Measurements from ENCODE around the gene TAF3.

TAF3 gene

DNA sequence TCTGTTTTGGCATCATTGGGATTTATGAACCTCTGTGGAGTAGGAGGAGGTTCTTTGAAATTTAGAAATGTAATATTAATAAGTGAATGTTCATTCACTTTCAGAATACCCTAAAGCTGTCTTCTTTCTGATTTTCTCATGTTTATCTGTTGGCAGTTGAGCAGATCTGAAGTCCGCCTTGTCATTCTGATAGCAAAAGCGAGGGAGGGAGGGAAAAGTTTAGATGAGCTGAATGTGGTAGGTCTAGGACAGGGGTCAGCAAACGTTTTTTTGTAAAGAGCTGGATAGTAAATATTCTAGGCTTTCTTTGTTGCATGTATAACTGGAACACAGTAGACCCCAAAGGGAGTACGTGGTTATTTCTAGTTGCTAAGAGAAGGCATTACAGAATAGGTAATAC, 141.8 kb downstream of the TAF3 start:
- Histone ChIP-seq H3K27ac (no peak overlapping the region), H3K4me3 (no peak overlapping the region)
- TF ChIP-seq, protein P1, sequence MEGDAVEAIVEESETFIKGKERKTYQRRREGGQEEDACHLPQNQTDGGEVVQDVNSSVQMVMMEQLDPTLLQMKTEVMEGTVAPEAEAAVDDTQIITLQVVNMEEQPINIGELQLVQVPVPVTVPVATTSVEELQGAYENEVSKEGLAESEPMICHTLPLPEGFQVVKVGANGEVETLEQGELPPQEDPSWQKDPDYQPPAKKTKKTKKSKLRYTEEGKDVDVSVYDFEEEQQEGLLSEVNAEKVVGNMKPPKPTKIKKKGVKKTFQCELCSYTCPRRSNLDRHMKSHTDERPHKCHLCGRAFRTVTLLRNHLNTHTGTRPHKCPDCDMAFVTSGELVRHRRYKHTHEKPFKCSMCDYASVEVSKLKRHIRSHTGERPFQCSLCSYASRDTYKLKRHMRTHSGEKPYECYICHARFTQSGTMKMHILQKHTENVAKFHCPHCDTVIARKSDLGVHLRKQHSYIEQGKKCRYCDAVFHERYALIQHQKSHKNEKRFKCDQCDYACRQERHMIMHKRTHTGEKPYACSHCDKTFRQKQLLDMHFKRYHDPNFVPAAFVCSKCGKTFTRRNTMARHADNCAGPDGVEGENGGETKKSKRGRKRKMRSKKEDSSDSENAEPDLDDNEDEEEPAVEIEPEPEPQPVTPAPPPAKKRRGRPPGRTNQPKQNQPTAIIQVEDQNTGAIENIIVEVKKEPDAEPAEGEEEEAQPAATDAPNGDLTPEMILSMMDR (IDR thresholded peaks at IDR 0.05) = no peak
- no peak for DNase-seq (ENCODE audit: low spot score)

DNA sequence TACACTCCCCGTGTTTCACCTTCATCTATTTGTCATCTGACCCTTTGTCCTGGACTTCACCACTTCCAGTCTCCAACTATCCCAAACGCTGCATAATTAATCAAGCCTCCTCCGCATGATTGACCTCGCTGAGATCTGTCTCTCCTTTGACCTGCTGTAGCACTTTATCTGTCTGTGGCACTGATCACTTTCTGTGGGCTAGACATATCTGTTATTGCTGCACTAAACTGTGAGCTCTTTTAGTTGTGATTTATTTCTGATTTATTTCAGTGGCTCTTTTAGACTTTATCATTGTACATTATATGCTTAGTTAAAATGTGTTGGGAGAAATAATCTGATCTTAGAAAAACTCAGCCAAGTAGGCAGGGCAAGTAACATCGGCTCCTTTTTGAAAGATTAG, 144.3 kb downstream of the TAF3 start:
- TF ChIP-seq, protein P1 (IDR thresholded peaks at IDR 0.05) = no peak
- Histone ChIP-seq H3K27ac (no peak overlapping the region), H3K4me3 (no peak overlapping the region)
- DNase-seq (ENCODE audit: low spot score) = no peak

DNA sequence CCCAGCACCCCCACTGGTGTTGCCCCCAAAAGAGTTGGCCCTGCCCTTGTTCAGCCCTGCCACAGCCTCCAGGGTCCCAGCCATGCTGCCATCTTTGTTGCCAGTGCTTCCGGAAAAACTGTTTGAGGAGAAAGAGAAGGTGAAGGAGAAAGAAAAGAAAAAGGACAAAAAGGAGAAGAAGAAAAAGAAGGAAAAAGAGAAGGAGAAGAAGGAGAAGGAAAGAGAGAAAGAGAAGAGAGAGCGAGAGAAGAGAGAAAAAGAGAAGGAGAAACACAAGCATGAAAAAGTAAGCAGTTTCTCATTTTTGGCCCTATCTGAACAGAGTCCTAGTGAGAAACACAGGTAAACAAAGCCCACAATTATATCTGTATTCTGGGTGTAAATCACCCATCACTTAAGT, 147.2 kb downstream of the TAF3 start:
- no peak for DNase-seq (ENCODE audit: low spot score)
- Histone ChIP-seq H3K27ac (no peak overlapping the region), H3K4me3 (no peak overlapping the region)
- TF ChIP-seq, protein P1 (IDR thresholded peaks at IDR 0.05) = no peak

DNA sequence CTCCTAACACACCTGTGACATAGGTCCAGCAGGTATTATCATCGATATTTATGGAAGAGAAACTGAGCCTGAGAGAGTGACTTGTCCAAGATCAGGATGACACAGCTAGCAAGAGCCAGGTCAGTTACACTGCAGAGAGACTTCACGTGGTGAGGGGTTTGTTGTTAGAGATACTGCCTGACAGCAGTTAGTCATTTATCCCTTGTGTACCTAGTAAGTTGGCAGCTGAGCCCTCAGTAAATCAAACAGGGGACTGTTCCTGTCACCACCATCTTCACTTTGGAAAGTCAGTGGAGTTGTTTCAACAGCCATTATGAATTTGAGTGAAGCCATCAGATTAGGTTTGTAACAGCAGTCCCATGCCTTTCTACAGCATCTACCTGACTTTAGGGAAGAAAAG, 148.7 kb downstream of the TAF3 start:
- no peak overlapping the region for H3K4me3 ChIP-seq
- DNase-seq (ENCODE audit: low spot score) = no peak
- no peak overlapping the region for H3K27ac ChIP-seq
- TF ChIP-seq, protein P1 (IDR thresholded peaks at IDR 0.05) = no peak

DNA sequence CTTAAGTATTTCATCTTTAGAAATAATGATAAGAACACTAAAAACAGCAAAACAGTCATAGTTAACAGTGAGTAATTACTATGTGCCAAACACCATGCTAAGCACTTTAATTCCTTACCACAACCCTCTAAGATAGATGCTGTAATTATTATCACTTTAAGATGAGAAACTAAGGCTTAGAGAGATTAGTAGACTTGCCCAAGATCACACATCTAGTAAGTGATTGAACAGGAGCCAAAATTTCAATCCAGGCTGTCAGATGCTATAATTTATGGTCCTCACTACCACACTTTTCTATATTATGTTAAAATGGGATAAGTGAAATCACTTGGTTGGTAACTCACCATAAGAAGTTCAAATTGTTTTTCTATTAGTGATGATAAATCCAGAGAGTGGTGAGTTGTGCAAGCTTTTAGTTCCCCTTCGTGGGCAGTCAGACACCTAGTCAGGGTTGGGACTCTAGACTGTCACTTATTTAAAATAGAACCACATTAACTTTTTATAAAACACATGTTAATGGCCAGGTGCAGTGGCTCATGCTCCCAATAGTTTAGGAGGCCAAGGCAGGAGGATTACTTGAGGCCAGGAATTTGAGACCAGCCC, 150.3 kb downstream of the TAF3 start:
- no peak overlapping the region for H3K27ac ChIP-seq
- H3K4me3 ChIP-seq = no peak overlapping the region
- DNase-seq (ENCODE audit: low spot score) = no peak
- TF ChIP-seq, protein P1 (IDR thresholded peaks at IDR 0.05) = no peak

DNA sequence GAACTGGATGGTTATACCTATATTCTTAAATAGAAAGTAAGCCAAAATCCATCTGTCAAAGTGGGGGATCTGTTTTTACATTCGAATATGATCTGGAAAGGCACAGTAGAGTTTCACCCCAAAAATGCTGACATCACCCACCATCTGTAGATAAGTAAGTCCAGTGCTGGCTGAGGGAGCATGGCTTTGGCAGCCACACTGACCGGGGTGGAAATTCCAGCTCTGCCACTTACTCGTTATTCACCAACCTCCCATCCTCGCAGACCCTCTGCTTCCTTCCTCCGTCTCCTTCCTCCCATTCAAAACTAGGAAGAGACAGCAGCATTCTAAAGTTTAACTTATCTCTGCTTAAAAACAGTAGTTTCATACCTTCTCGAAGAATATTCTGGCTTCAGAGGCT, 151.3 kb downstream of the TAF3 start:
- H3K27ac ChIP-seq = no peak overlapping the region
- no peak for DNase-seq (ENCODE audit: low spot score)
- H3K4me3 ChIP-seq = no peak overlapping the region
- TF ChIP-seq, protein P1 (IDR thresholded peaks at IDR 0.05) = no peak

DNA sequence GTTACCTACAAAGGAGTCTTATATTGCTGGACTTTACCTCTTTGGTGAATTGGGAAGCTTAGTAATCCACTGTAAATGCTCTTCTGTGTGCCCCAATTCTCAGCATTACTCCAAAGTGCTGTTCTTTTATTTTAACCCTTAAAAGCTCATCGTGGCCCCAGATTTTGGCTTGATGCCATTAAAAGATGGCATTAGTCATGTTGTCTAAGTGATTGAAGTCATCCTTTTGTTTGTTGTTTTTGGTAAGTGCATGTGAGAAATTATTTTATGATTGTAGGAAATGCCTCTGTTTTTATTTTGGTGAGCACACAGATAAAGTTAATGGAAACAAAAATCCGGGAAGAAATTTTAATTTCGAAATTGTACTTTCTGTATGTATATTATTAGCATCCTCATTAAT, 153.6 kb downstream of the TAF3 start:
- DNase-seq (ENCODE audit: low spot score) = no peak
- Histone ChIP-seq H3K27ac (no peak overlapping the region), H3K4me3 (no peak overlapping the region)
- TF ChIP-seq, protein P1 (IDR thresholded peaks at IDR 0.05) = no peak

All from coronary artery (tissue), 2 donors.